HG03439 (cell line): ENCODE results near the gene IMPA2.

Experiments
- ATAC-seq: cut with Tn5 transposase; IDR thresholded peaks from one replicate; pipeline ENCODE4 v1.9.1; 2021; ENCODE audit warnings: mild to moderate bottlenecking, moderate library complexity; ENCODE audit not compliant: unreplicated experiment

The IMPA2 gene

DNA sequence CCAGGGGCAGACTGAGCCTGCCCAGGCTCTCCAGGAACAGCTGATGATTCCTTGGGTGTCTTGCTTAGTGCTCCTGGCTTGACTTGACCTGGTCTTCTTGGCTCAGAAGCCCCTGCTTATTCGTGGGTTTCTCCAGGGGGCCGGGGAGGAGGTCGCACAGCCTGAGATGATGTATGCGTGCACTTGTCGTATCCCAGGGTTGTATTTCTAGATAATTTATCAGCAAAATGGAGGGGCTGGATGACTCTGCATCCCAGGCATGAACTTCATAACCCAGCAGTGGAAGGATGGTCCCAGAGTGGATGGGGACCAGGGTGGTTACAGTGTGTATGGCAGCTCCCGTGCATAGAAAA lies 25.2 kb downstream of the IMPA2 start:
- no peak for ATAC-seq

DNA sequence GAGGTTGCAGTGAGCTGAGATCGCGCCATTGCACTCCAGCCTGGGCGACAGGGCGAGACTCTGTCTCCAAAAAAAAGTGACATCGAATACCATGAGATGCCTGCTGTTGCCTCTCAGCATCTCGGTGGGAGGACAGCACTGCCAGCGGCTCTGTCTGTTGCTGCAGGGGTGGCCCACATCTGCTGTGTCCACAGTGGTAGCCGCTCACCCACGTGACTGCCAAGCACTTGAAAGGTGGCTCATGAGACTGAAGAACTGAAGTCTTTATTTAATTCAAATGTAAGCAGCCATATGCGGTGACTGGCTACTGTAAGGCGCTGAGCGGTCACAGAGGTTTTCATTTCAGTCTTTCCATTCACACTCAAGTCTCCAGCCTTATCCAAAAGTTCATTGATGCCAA lies 25.8 kb downstream of the IMPA2 start:
- ATAC-seq = no peak

DNA sequence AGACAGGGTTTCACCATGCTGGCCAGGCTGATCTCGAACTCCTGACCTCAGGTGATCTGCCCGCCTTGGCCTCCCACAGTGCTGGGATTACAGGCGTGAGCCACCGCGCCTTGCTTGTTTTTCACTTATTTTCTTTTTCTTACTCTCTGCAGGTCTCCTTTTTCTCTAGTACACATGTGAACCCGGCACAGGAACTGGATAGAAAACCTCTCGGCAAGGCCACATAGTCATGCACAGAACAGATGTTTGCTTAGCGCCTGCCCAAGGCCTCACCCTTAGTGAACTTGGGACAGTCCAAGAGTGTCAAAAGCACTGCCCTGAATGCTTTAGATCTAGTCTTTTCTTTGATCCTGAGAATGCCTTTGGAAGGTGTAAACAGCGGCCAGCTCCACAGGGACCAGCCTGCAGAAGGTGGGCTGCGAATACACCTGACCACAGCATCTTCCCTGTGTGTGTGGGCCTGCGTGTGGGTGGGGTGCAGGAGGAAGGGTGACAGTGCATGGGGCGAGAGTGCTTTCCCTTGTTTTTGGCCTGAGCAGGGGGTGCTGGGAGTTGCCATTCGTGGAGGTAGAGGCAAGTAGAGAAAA lies 27.0 kb downstream of the IMPA2 start:
- no peak for ATAC-seq

DNA sequence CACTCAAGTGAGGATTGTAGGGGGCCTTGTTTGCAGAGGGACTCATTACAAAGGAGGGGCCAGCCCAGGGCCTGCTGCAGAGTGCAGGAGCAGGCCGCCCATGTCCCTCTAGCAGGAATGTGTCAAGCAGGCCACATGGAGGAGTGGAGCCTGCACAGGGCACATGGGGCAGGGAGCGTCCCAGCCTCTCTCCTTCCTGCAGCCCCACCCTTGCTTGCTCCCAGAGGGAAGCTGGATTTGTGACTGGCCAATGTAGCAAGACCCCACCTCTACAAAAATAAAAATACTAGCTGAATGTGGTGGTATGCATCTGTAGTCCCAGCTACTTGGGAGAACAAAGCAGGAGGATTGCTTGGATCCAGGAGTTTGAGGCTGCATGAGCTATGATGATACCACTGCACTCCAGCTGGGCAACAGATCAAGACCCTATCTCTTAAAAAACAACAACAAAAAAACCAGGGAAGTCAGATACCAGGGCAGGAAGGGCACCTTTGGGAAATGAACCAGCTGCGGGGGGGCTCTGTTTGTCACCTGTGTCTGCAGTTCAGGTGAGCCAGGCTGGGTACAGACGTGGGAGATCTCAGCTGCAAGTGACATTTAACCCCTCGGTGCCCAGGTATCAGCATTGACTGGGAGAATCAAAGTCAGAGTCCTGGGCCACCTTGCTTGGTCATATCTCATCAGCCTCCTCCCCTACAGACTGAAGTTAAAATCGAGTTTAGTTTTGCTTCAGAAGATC lies 27.7 kb downstream of the IMPA2 start:
- ATAC-seq = no peak

DNA sequence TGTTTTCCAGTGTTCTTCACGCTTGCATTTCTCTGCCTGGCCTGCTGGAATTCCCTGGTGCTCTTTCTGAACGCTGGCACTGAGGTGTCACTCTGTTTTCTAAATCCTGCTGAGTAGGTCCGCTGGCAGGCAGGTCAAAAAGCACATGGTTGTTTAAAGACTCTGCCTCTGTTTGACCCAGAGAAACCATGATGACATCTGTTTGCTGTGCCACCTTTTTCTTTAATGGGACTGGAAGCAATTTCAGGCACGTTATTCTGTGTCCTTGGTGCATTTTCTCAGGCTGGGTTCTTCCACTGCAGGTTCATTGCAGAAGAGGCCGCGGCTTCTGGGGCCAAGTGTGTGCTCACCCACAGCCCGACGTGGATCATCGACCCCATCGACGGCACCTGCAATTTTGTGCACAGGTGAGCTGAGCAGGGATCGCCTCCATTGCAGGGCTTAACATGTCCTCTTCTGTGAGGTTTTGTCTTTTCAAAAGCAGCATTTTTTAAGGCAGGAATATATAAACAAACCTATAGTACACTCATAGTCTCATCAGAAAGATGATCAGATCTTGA lies 28.4 kb downstream of the IMPA2 start:
- ATAC-seq = no peak

DNA sequence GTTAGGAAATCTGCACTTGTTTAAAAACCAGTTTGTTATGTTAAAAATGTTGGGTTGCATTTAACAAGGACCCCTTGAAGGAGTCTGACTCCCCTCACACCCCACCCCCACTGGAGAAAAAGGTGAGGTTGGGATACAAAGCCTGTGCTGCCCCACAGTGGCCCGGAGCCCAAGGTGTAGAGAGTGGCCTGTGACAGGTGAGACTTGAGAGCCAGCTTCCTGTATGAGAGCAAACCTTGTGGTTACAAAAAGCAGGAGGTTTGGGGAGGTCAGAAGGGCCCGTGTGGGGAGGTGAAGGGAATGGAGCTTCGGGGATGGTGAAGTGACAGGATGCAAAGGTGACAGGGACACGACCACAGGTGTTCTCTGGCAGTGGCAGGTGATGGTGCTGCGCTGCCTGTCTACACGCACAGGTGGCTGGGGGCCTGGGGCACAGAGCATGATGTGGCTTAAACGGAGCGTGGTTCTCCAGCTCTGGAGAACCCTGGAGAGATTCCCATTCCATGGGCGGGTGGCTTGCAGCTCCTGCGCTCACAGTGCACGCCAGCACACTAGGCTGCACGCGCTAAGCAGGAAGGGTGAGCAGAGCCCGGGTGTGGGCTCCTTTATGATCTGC lies 29.0 kb downstream of the IMPA2 start:
- ATAC-seq = no peak

DNA sequence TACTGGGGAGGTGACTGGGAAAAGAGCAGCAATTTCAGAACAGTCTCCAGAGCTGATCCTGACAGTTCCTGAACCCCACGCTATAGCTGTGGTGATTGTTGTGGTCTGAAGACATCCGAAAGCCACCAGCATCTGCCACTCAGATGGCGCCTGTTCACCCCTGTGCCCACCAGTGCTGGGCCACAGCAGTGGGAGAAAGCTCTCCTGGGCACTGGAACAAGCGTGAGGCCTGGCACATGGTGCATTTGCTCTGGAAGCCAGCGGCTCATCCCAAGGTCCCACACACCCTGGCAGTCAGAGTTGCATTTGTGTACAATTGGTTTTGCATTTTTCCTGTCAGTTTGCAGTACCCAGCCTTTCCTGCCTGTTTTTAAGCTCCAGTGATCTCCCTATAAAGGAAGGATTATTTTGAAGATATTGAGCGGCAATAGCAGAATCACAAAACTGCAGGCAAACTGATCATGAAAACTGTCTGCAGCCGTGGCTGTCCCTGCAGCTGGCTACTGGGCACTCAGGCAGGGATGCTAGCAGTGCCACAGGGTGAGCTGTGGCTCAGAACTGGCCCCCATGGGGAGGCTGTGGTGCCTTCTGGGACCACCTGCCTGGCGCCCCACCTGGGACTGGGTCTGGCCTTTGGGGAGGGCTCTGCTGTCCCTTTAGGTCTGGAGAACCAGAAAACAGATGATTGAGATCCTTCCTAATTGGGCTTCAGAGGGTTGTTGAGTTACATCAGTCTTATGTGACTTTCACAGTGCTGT lies 30.1 kb downstream of the IMPA2 start:
- no peak for ATAC-seq

DNA sequence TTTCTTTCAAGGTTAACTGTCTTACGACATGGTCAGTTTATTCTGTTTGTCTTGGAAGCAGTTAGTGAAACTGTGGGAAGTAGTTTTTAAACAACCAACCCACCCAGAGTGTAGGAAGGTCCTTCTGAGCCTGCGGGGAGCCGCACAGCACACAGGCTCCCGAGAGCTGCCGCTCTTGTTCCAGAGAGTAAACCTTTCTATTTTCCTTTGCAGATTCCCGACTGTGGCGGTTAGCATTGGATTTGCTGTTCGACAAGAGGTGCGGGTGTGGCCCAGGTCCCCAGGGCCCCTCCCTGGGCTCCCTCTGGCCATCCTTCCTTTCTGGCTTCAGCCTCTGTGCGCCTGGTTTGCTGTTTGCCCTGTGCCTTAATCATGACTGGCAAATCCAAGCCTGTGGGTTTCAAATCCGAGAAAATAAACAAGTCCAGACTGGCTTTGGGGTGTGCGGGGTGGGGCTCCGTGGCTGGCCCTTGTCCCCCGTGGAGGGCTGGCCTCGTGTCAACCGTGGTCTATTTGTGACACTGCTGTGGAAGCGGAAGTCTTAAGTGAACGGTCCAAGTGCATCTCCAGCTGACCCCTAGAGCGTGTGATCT lies 30.7 kb downstream of the IMPA2 start:
- no peak for ATAC-seq

DNA sequence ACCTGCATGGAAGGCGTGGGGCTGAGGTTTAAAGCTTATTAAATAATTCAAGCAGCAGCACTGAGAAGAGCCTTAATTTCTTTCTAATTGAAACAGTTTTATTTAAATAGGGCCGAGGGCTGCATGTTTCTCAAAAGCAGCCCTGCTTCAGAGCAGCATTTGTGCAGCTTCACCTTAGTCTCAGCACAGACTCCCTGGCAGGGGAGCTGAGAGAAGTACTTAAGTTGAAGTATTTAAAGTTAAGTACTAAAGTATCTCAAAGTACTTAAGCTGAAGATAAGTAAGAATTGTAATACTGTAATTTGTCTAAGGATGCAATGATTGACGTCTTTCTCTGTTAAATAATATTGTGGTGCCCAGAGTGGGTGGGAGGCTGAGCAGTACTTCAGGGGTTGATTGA lies 31.4 kb downstream of the IMPA2 start:
- no peak for ATAC-seq

DNA sequence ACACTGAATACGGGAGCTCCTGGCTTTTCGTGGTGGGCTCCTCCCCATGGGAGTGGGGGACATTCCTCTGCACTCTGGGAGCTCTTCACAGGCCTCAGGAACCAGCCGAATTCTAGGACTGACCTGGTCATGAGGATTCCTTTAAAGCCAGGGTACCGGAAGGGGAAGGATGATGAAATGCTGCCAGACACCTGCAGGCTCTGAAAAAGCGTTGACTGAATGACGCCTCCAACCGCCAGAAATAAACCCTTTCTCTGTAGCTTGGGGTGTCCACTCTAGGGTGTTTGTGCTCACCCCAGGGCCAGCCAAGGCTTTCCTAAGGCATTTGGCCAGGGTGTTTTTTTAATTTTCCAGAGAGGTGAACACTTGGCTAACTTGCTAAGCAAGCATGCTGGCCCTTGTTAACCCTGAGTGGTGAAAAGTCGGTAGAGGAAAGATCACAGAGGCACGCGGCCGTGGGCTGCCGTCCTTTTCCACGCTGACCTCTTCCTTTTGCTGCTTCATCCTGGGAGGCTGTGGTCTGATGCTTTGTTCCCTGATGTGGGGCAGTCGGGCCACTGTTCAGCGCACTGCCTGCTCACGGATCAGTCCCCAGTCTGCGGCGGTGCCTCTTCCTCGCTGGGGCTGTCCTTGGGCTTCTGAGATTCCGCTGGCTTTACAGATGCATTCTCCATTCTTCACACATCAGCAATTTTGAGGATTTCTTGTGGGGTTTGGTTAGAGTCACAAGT lies 32.0 kb downstream of the IMPA2 start:
- no peak for ATAC-seq

DNA sequence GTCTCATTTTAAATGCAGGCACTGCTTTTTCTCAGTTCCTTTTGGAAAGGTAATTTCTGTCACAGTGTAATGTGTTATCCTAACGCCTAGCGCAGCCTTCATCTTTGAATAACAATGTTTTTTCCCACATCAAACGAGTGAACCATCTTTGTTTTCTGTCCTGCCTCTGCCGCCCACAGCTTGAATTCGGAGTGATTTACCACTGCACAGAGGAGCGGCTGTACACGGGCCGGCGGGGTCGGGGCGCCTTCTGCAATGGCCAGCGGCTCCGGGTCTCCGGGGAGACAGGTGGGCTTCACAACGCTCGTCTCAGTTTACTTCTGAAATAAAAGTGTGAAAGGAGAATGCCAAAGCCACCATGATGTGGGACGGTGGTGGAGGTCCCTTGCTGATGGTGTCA lies 32.8 kb downstream of the IMPA2 start:
- no peak for ATAC-seq

DNA sequence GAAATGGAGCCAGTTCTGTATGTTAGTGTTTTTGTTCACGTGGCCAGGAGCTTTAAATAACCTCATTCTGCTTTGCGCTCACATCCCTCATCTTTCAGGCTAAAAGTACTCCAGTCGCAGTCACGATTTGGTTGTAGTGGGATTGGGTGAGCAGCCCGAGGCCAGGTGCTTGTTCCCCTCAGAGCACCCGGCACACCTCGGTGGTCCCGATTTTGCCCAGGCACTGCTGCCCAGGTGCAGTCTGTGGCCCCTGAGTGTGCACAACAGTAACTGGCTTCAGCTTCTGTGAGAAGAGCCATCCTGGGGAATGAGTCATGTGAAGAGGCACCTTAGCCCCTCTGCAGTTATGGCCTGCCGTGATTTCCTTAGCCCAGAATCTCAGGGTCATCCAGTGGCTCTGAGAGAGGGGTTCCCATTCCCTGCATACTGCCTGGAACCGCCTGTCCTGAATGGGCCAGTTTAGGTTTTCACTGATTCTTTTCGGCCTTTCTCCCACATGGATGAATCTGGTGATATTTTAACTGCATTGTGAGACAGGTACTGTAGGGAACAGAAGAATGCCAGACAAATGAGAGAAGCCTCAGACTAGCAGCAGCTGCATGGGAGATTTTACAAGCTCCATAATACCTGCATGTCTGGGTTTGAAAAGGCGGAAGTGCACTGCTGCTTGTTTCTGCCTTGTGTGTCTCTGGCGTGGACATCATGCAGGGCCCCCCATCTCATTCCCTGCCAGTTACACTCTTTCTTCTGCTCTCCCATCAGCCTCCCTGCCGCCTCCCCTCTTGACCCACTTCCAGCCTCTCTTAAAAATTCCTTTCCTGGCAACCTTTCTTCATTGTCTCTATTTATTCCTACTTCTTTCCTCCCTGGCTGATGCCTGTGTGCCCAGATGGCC lies 33.5 kb downstream of the IMPA2 start:
- no peak for ATAC-seq

DNA sequence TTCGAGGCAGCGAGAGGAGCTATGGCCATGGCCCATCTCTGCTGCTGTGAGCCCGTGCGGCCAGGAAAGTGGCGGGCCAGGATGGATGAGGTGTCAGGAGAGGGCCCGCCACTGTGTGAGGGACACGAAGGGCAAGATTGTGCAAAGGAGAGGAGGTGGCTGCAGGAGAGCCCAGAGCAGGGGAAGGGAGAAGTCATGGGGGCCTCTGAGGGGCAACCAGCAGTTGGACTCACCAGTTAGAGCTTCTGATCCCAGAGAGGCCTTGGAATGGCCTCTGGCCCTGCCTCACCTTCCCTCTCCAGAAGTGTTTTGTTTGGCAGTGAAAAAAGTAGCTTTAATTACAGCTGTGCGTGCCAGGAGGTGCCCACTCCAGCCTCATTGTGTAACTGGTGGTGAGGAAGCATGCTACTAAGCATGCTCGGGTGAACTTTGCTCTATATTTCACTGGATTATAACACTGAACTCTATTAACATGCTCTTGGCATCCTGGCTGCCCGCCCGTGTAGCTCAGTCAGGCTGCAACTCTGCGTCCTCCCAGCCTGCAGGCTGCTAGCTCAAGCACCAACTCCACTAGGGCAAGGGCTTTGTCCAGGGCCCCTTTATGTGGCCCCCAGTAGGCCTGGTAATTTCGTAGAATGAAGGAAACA lies 34.2 kb downstream of the IMPA2 start:
- ATAC-seq = no peak

DNA sequence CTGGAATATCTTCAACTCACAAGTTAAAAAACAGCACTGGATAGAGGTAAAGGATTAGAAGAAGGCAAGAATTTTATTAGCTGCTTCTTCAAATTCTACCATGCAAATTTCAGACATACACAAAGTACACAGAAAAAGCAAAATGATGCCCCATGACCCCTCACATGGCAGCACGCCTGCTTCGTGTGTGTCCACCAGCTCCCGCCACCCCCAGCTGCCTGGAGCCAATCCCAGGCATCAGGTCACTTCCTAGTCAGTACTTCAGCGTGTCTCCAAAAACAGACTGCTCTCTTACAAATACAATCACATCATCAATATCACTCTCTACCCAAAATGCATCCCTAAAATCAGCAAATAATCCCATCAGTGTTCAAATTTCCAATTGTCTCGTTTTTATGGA lies 35.8 kb downstream of the IMPA2 start:
- no peak for ATAC-seq

DNA sequence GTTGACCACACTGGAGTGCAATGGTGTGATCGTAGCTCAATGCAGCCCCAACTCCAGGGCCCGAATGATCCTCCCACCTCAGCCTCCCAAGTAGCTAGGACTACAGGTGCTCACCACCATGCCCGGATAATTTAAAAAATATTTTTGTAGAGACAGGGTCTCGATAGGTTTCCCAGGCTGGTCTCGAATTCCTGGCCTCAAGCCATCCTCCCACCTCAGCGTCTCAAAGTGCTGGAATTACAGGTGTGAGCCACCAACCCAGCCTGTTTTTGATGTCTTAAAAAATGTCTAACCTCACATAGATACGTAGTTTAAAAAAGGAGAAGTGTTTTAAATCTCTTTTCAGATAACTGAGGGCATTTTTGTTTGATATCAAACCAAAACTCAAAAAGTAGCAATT lies 37.6 kb downstream of the IMPA2 start:
- ATAC-seq = no peak

DNA sequence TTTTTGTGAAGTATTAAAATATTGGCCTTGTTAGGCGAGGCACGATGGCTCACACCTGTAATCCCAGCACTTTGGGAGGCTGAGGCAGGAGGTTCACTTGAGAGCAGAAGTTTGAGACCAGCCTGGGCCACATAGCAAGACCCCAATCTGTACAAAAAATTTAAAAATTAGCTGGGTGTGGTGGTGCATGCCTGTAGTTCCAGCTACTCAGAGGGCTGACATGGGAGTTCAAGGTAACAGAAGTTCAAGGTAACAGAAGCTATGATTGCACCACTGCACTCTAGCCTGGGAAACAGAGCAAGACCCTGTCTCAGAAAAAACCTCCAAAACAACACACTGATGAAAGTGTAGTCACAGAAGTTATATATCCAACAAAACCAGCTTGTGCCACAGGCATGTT lies 39.8 kb downstream of the IMPA2 start:
- no peak for ATAC-seq

DNA sequence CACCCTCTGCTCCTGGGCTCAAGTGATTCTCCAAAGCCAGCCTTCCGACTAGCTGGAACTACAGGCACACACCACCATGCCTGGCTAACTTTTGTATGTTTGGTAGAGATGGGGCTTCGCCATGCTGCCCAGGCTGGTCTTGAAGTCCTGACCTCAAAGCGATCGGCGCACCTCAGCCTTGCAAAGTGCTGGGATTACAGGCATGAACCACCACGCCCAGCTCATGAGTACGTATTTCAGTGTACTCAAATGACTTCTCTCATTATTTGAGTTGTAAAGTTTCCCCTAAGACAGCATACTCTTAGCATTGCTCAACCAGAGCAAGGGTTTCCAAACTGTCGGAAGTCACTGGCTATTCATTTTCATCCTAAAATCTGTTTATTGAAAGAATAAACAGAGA lies 40.3 kb downstream of the IMPA2 start:
- ATAC-seq = no peak

DNA sequence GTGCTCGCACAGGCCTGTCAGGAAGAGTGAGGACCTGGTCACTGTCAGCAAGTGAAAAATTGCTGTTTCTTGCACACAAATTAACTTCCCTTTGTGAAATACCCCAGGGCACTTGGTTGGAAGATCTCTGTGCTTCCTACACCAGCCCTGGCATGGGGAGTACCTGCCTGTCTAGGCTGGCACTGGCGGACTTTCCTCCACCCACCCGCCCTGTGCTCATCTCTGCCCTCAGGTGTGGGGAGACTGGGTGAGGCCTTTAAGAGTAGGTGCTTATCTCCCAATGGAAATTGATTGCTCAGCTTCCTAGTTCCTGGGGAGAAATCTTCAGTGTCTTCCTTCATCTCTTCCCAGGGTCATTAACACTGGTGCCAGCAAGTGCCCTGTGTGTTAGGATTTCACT lies 42.1 kb downstream of the IMPA2 start:
- no peak for ATAC-seq

DNA sequence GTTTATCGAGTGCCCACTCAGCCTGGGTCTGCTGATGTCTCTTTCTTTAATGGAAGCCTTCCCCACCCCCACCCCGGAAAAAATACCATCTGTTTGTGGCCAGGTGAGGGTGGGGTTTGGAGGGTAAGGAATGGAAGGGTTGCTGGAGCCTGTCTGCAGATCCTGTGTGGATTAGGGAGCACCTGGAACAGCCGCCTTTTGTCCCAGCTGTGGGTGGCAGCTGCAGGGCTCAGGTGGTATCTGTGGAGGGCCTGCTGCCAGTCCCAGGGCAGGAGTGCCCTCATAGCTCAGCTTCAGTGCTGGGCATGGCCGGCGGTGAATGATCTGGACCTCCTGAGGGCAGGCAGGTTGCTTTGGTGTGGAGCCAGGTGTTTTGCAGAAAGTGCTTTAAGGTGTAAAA lies 45.3 kb downstream of the IMPA2 start:
- ATAC-seq = no peak
